Measurements from ENCODE around the gene ZMIZ1. TPM values are rescaled to one million over a fixed set of nuclear protein-coding genes. Genes with fewer than 3 reads are reported as not detected.
"Not testable (repeated sequence)": the region's sequence is repeated elsewhere in the genome, so short reads cannot be mapped to it uniquely, and the experiment has no call there.

The ZMIZ1 gene
- polyA plus RNA-seq, 3 donors, result 3.3 to 64.6 (median 8.9) TPM

DNA sequence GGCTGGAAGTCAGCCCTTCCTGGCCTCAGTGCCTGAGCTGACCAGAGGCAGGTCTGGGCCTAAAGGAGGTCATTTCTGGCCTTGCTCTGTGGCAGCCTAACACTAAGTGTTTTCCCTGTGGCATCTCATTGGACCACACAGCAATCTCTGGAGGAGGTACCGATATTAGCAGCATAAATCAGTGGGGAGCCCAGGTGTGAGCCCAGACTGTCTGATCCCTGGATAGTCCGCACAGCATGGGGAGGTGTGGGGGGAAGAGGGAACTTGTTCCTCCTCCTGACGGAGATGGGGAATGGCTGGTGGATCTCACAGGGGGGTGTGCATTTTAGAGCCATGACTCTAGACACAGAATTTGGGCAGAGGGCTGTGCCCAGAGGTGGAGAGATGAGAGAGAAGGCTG lies 267.5 kb downstream of the ZMIZ1 start:
- no peaks in the 10 kb centered on the region for H3K36me3 ChIP-seq (replicated peaks in 1 of 2; ENCODE audit: control insufficient read depth in 1 of 2, insufficient read depth in 2 of 2, low read length in 2 of 2)
- no peaks in the 10 kb centered on the region for H3K27me3 ChIP-seq (ENCODE audit: control insufficient read depth in 2 of 2, insufficient read depth in 2 of 2, low read length in 2 of 2)
- H3K4me1 ChIP-seq (ENCODE audit: control insufficient read depth in 1 of 2, insufficient read depth in 2 of 2, low read length in 2 of 2), result peaks cover 10 to 11% of the 10 kb centered on the region in 2 donors
- no peak overlapping the region for H2AFZ ChIP-seq (ENCODE audit: insufficient read depth, low read depth, low read length, poor library complexity, severe bottlenecking)
- H3K27ac ChIP-seq (ENCODE audit: low read depth in 1 of 2, low read length in 2 of 2), result no peak overlapping the region
- no peaks in the 10 kb centered on the region for H3K79me2 ChIP-seq (ENCODE audit: insufficient read depth, low read length)
- peak in 1 of 3 donors; percentile 5 for DNase-seq
- intact Hi-C loops (cut with micrococcal nuclease), result no loop called here
- H3K9me3 ChIP-seq (replicated peaks in 1 of 2; ENCODE audit: control insufficient read depth in 1 of 2, insufficient read depth in 1 of 2, low read length in 2 of 2), result no peaks in the 10 kb centered on the region
- Mint-ChIP-seq H3K4me1 (peaks cover 19% of the 10 kb centered on the region), H3K27ac (peak overlapping the region in 4 of 7 donors; percentile 5 to 81 (median 33)), H3K27me3 (ENCODE audit: low read depth in 3 of 3) (peaks cover 3 to 7% (median 5%) of the 10 kb centered on the region in 3 donors), H3K9me3 (peaks cover 0 to 7% (median 3%) of the 10 kb centered on the region in 7 donors), H3K4me3 (no peak overlapping the region), H3K36me3 (peaks cover 0 to 3% of the 10 kb centered on the region in 2 donors)
- TF ChIP-seq, protein P1, sequence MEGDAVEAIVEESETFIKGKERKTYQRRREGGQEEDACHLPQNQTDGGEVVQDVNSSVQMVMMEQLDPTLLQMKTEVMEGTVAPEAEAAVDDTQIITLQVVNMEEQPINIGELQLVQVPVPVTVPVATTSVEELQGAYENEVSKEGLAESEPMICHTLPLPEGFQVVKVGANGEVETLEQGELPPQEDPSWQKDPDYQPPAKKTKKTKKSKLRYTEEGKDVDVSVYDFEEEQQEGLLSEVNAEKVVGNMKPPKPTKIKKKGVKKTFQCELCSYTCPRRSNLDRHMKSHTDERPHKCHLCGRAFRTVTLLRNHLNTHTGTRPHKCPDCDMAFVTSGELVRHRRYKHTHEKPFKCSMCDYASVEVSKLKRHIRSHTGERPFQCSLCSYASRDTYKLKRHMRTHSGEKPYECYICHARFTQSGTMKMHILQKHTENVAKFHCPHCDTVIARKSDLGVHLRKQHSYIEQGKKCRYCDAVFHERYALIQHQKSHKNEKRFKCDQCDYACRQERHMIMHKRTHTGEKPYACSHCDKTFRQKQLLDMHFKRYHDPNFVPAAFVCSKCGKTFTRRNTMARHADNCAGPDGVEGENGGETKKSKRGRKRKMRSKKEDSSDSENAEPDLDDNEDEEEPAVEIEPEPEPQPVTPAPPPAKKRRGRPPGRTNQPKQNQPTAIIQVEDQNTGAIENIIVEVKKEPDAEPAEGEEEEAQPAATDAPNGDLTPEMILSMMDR (IDR thresholded peaks at IDR 0.05), result no peak
- no peak overlapping the region for H3K4me3 ChIP-seq (replicated peaks in 1 of 3; ENCODE audit: low read depth in 2 of 3, low read length in 3 of 3)
- no peaks in the 10 kb centered on the region for H4K20me1 ChIP-seq (ENCODE audit: insufficient read depth, low read length)
- no peak overlapping the region for H3K4me2 ChIP-seq (replicated peaks; ENCODE audit: extremely low read depth, low read length, poor library complexity, severe bottlenecking)
- WGBS (ENCODE audit: insufficient coverage), result 100% methylated on average over 2 of the region's 3 CpGs
- no peak overlapping the region for H3K9ac ChIP-seq (ENCODE audit: insufficient read depth, low read length, poor library complexity, severe bottlenecking)

DNA sequence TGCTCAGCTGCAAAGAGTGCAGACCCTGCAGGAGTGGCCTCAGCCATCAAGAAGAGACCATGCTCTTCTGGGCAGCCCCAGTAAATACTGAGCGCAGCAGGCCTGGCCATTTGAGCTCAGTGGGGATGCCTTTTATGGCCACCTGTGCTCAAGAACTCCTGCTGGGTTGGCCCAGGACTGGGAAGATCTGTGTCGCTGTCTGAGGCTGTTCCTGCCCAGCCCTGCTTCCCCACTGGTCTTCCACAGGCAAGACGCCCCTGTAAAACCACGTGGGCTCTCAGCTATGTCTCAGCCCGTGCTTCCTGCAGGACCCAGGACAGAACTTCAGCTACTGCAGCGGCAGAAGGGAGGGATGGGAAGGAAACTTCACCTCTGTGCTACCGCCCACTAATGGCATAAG lies 268.0 kb downstream of the ZMIZ1 start:
- H3K4me1 Mint-ChIP-seq, result peaks cover 14% of the 10 kb centered on the region
- no peak overlapping the region for H3K4me2 ChIP-seq (replicated peaks; ENCODE audit: extremely low read depth, low read length, poor library complexity, severe bottlenecking)
- H3K36me3 Mint-ChIP-seq, result peaks cover 0 to 3% of the 10 kb centered on the region in 2 donors
- H3K27me3 ChIP-seq (ENCODE audit: control insufficient read depth in 2 of 2, insufficient read depth in 2 of 2, low read length in 2 of 2), result no peaks in the 10 kb centered on the region
- H3K36me3 ChIP-seq (replicated peaks in 1 of 2; ENCODE audit: control insufficient read depth in 1 of 2, insufficient read depth in 2 of 2, low read length in 2 of 2), result no peaks in the 10 kb centered on the region
- no peaks in the 10 kb centered on the region for H3K79me2 ChIP-seq (ENCODE audit: insufficient read depth, low read length)
- no peak overlapping the region for H3K9ac ChIP-seq (ENCODE audit: insufficient read depth, low read length, poor library complexity, severe bottlenecking)
- no peaks in the 10 kb centered on the region for H3K9me3 ChIP-seq (replicated peaks in 1 of 2; ENCODE audit: control insufficient read depth in 1 of 2, insufficient read depth in 1 of 2, low read length in 2 of 2)
- no peaks in the 10 kb centered on the region for H4K20me1 ChIP-seq (ENCODE audit: insufficient read depth, low read length)
- no peak overlapping the region for H3K4me3 Mint-ChIP-seq
- intact Hi-C loops (cut with micrococcal nuclease), result no loop called here
- peak in 1 of 3 donors; percentile 12 for DNase-seq
- no peak overlapping the region for H2AFZ ChIP-seq (ENCODE audit: insufficient read depth, low read depth, low read length, poor library complexity, severe bottlenecking)
- H3K4me1 ChIP-seq (ENCODE audit: control insufficient read depth in 1 of 2, insufficient read depth in 2 of 2, low read length in 2 of 2), result peaks cover 5 to 6% of the 10 kb centered on the region in 2 donors
- H3K4me3 ChIP-seq (replicated peaks in 1 of 3; ENCODE audit: low read depth in 2 of 3, low read length in 3 of 3), result no peak overlapping the region
- peak overlapping the region in 3 of 7 donors; percentile 7 to 81 (median 20) for H3K27ac Mint-ChIP-seq
- H3K27me3 Mint-ChIP-seq (ENCODE audit: low read depth in 3 of 3), result peaks cover 3 to 7% (median 5%) of the 10 kb centered on the region in 3 donors
- TF ChIP-seq, protein P1 (IDR thresholded peaks at IDR 0.05), result no peak
- peaks cover 0 to 7% (median 3%) of the 10 kb centered on the region in 7 donors for H3K9me3 Mint-ChIP-seq
- no peak overlapping the region for H3K27ac ChIP-seq (ENCODE audit: low read depth in 1 of 2, low read length in 2 of 2)
- 65% methylated on average over 4 of the region's 7 CpGs for WGBS (ENCODE audit: insufficient coverage)

DNA sequence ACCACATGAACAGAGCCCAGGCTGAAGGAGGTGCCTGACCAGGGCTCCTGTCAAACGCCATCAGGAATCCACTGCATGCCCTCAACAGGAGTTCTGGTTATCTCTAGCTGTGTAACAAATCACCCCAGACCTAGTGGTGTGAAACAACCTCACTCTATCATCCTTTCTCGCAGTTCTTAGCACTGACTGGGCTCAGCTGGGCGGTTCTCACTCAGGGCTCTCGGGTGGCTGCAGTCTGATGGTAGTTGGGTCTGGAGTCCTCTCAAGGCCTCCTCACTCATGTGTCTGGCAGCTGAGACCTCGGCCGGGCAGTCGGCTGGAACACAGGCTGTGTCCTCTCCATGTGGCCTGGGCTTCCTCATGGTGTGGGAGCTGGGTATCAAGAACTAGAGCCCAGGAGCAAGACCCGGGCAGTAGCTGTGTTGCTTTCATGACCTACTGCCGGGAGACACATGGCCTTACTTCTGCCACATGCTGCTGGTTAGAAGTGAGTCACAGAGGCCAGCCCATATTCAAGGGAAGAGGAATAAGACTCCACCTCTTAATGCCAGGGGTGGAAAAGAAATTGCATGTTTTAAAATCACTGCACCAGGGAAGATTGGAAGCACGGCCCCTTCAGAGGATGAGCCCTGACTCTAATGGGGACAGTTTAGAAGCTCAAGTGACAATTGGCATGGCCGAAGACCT lies 269.2 kb downstream of the ZMIZ1 start:
- not testable (repeated sequence) for H3K27me3 Mint-ChIP-seq (ENCODE audit: low read depth in 3 of 3); H3K4me1 Mint-ChIP-seq
- no CpG with 5 or more reads among the region's 11 CpGs for WGBS (ENCODE audit: insufficient coverage)

More for the DNA sequence above, 269.2 kb downstream of the ZMIZ1 start:
- H3K4me3 ChIP-seq (replicated peaks in 1 of 3; ENCODE audit: low read depth in 2 of 3, low read length in 3 of 3); H3K36me3 Mint-ChIP-seq; H3K27me3 ChIP-seq (ENCODE audit: control insufficient read depth in 2 of 2, insufficient read depth in 2 of 2, low read length in 2 of 2); H3K4me1 ChIP-seq (ENCODE audit: control insufficient read depth in 1 of 2, insufficient read depth in 2 of 2, low read length in 2 of 2); H3K4me3 Mint-ChIP-seq; H3K36me3 ChIP-seq (replicated peaks in 1 of 2; ENCODE audit: control insufficient read depth in 1 of 2, insufficient read depth in 2 of 2, low read length in 2 of 2); H3K4me2 ChIP-seq (replicated peaks; ENCODE audit: extremely low read depth, low read length, poor library complexity, severe bottlenecking); H3K27ac ChIP-seq (ENCODE audit: low read depth in 1 of 2, low read length in 2 of 2); H3K9ac ChIP-seq (ENCODE audit: insufficient read depth, low read length, poor library complexity, severe bottlenecking); DNase-seq; H2AFZ ChIP-seq (ENCODE audit: insufficient read depth, low read depth, low read length, poor library complexity, severe bottlenecking); H3K9me3 Mint-ChIP-seq; intact Hi-C loops (cut with micrococcal nuclease); H3K9me3 ChIP-seq (replicated peaks in 1 of 2; ENCODE audit: control insufficient read depth in 1 of 2, insufficient read depth in 1 of 2, low read length in 2 of 2); H3K79me2 ChIP-seq (ENCODE audit: insufficient read depth, low read length); H4K20me1 ChIP-seq (ENCODE audit: insufficient read depth, low read length): not testable (repeated sequence)
- H3K27ac Mint-ChIP-seq, result peak overlapping the region in 4 of 7 donors; percentile 53 to 74 (median 58)
